ENCODE measurements around the gene DNAH14. TPM values are rescaled to one million over a fixed set of nuclear protein-coding genes. Genes with fewer than 3 reads are reported as not detected.

Gene DNAH14
- total RNA-seq, 2 donors from 2014 or later: 36.6 to 41.6 TPM

DNA sequence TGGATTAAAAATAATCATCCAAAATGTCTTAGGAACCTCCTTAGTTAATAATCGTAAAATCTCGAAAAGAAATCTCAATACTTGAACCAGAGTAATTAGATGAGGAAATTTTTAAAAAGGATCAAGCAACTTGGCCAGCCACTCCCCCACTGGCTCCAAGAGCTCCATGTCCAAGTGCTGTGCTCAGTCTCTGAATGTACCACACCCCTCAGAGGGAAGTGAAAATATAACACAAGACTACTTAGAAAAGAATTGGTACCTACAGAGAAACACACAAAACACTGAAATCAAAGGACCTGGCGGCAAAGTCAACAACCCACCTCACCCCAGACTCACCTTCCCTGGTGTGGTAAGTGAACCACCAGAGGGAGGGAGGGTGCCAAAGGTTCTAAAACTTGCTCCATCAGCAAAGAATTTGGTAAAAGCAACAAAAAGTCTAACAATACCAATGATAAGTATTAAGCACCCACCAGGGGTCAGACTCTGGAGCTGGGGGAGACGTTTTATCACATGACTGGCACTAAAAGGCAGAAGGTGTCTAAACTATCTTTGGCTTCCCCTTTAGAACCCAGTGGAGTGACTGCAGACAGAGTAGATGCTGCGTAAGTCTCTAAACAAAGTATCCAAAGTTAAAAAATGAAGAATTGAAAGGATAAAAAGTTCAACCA lies 484.4 kb downstream of the DNAH14 start:
- H3K27me3 Mint-ChIP-seq (ENCODE audit: insufficient read depth): peaks cover 28% of the 10 kb centered on the region
- H3K27ac Mint-ChIP-seq: no peak overlapping the region
- Histone ChIP-seq H3K27ac (ENCODE audit: low read depth, low read length) (no peak overlapping the region), H3K36me3 (ENCODE audit: control insufficient read depth, insufficient read depth, low read length) (peaks cover 98% of the 10 kb centered on the region), H3K9ac (ENCODE audit: extremely low read depth, low read length, poor library complexity, severe bottlenecking) (no peak overlapping the region), H3K9me3 (ENCODE audit: control insufficient read depth, low read length) (no peaks in the 10 kb centered on the region), H3K4me1 (ENCODE audit: control insufficient read depth, insufficient read depth, low read length) (peaks cover 8% of the 10 kb centered on the region), H3K4me3 (ENCODE audit: low read length) (no peak overlapping the region), H3K27me3 (ENCODE audit: control insufficient read depth, insufficient read depth, low read length, poor library complexity, severe bottlenecking) (no peaks in the 10 kb centered on the region)
- H3K4me1 Mint-ChIP-seq: peaks cover 44% of the 10 kb centered on the region
- TF ChIP-seq CTCF (conservative IDR thresholded peaks at IDR 0.05): peak; percentile 27
- 87 to 94% methylated on average over 3 to 5 of the region's 5 CpGs for WGBS, 2 experiments (ENCODE audit: insufficient coverage in 1 of 2, insufficient read length in 1 of 2)
- peaks cover 57% of the 10 kb centered on the region for H3K36me3 Mint-ChIP-seq (ENCODE audit: low read depth)
- no peak overlapping the region for H3K4me3 Mint-ChIP-seq
- H3K9me3 Mint-ChIP-seq: no peaks in the 10 kb centered on the region
- DNase-seq: no peak

- peaks cover 22% of the 10 kb centered on the region for H3K27me3 Mint-ChIP-seq (ENCODE audit: insufficient read depth)
- peaks cover 34% of the 10 kb centered on the region for H3K4me1 Mint-ChIP-seq
- no peaks in the 10 kb centered on the region for H3K9me3 Mint-ChIP-seq
- WGBS, 2 experiments (ENCODE audit: insufficient coverage in 1 of 2, insufficient read length in 1 of 2): 95 to 98% methylated on average over 3 to 4 of the region's 4 CpGs
- H3K36me3 Mint-ChIP-seq (ENCODE audit: low read depth): peaks cover 63% of the 10 kb centered on the region
- no peak overlapping the region for H3K27ac Mint-ChIP-seq
- H3K4me3 Mint-ChIP-seq: no peak overlapping the region
- peak; percentile 26 for TF ChIP-seq CTCF (conservative IDR thresholded peaks at IDR 0.05)
- DNase-seq: no peak
- Histone ChIP-seq H3K9me3 (ENCODE audit: control insufficient read depth, low read length) (no peaks in the 10 kb centered on the region), H3K36me3 (ENCODE audit: control insufficient read depth, insufficient read depth, low read length) (peaks cover 98% of the 10 kb centered on the region), H3K4me3 (ENCODE audit: low read length) (no peak overlapping the region), H3K4me1 (ENCODE audit: control insufficient read depth, insufficient read depth, low read length) (peaks cover 4% of the 10 kb centered on the region), H3K9ac (ENCODE audit: extremely low read depth, low read length, poor library complexity, severe bottlenecking) (no peak overlapping the region), H3K27me3 (ENCODE audit: control insufficient read depth, insufficient read depth, low read length, poor library complexity, severe bottlenecking) (no peaks in the 10 kb centered on the region), H3K27ac (ENCODE audit: low read depth, low read length) (no peak overlapping the region)
These were observed 485.8 kb downstream of the DNAH14 start for GRCh38 chr1:225415307-225415706.

DNA sequence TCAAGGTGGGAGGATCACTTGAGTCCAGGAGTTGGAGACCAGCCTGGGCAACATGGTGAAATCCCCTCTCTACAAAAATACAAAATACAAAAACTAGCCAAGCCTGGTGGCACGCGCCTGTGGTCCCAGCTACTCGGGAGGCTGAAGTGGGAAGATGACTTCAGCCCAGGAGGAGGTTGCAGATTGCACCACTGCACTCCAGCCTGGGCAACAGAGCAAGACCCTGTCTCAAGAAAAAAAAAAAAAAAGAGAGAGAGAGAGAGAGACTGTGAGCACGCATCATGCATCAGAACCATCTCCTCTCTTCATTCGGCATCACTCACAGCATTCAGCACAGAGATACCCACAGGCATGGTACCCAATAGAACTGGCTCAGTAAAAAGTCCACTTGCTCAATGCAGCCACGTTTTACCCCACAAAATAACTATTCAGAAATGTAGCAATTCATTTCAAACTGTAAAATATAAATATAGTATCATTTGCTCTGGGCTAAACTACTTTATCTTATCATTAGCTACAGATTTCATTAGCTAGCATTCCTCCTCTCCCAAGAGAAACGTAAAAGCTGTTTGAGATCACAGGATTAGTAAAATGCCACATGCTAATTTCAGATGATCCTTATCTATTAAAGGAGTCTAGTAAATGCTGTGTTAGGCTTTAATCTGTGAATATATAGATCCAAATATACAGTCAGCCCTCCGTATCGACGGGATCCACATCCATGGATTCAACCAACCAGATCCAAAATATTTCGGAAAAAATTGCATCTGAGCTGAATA lies 486.7 kb downstream of the DNAH14 start:
- H3K27me3 ChIP-seq (ENCODE audit: control insufficient read depth, insufficient read depth, low read length, poor library complexity, severe bottlenecking): no peaks in the 10 kb centered on the region
- no peak for DNase-seq
- Mint-ChIP-seq H3K36me3 (ENCODE audit: low read depth) (peaks cover 60% of the 10 kb centered on the region), H3K27ac (no peak overlapping the region), H3K9me3 (no peaks in the 10 kb centered on the region), H3K27me3 (ENCODE audit: insufficient read depth) (peaks cover 15% of the 10 kb centered on the region), H3K4me1 (peaks cover 31% of the 10 kb centered on the region), H3K4me3 (no peak overlapping the region)
- WGBS, 2 experiments (ENCODE audit: insufficient coverage in 1 of 2, insufficient read length in 1 of 2): 83 to 89% methylated on average over 1 to 11 of the region's 11 CpGs
- no peak overlapping the region for H3K4me3 ChIP-seq (ENCODE audit: low read length)
- H3K36me3 ChIP-seq (ENCODE audit: control insufficient read depth, insufficient read depth, low read length): peaks cover 98% of the 10 kb centered on the region
- no peak overlapping the region for H3K9ac ChIP-seq (ENCODE audit: extremely low read depth, low read length, poor library complexity, severe bottlenecking)
- no peak overlapping the region for H3K27ac ChIP-seq (ENCODE audit: low read depth, low read length)
- peaks cover 4% of the 10 kb centered on the region for H3K4me1 ChIP-seq (ENCODE audit: control insufficient read depth, insufficient read depth, low read length)
- no peak for TF ChIP-seq CTCF (conservative IDR thresholded peaks at IDR 0.05)
- H3K9me3 ChIP-seq (ENCODE audit: control insufficient read depth, low read length): no peaks in the 10 kb centered on the region
